SK-N-SH (cell line): Measurements from ENCODE around the gene ITPRIPL2. TPM values are rescaled to one million over a fixed set of nuclear protein-coding genes. Genes with fewer than 3 reads are reported as not detected.

Experiments used
- CTCF ChIA-PET: fragments of 300-600, 350-600 bp; formaldehyde crosslinking; extraction: SDS; loops from one replicate; lab custom pipeline; 2021; lab: Yijun Ruan, JAX
- POLR2A ChIA-PET: fragments of 350-600 bp; sonication (Branson Sonifier 250); formaldehyde crosslinking; extraction: SDS; loops from one replicate; lab custom pipeline; 2020; ENCODE audit warnings: antibody characterized with exemption, inconsistent platforms; lab: Yijun Ruan, JAX
- DNase-seq: peaks from one replicate; pipeline ENCODE4 v3.0.0; 2012
- H2AFZ ChIP-seq: fragments of 200-600 bp; sonication (generic); 2 replicates; pipeline ENCODE4 v1.8.1; 2016; ENCODE audit warnings: antibody characterized with exemption, mild to moderate bottlenecking, low read depth
- H3F3A ChIP-seq: fragments of 200-600 bp; sonication (generic); replicated peaks from 2 replicates; pipeline ENCODE3; 2016; ENCODE audit warnings: antibody characterized with exemption, mild to moderate bottlenecking; ENCODE audit not compliant: insufficient read depth
- H3K27ac ChIP-seq, 2 experiments: fragments of 200-500 bp in 1 of 2; fragments of 200-600 bp in 1 of 2; sonication (Bioruptor generic) in 1 of 2; sonication (generic), shearing (Covaris generic) in 1 of 2; 2 replicates each; pipeline versions ENCODE4 v1.5.1 to v1.6.1; 2014 to 2016; ENCODE audit warnings: low read depth in 2 of 2, inconsistent platforms in 1 of 2, low read length in 1 of 2, mild to moderate bottlenecking in 1 of 2, mixed read lengths in 1 of 2
- H3K27me3 ChIP-seq: fragments of 200-600 bp; sonication (generic), shearing (Covaris generic); 2 replicates; pipeline ENCODE4 v1.6.1; 2016; ENCODE audit warnings: mixed run types; ENCODE audit not compliant: insufficient read depth
- H3K36me3 ChIP-seq, 2 experiments: fragments of 200-500 bp in 1 of 2; fragments of 200-600 bp in 1 of 2; sonication (Bioruptor generic) in 1 of 2; sonication (generic) in 1 of 2; replicated peaks in 1 of 2; 2 replicates each; pipeline versions ENCODE3 to v1.5.1; 2014 to 2016; ENCODE audit warnings: low read length in 1 of 2, mild to moderate bottlenecking in 1 of 2; ENCODE audit not compliant: insufficient read depth in 2 of 2, control insufficient read depth in 1 of 2
- H3K4me1 ChIP-seq, 2 experiments: fragments of 200-500 bp in 1 of 2; fragments of 200-600 bp in 1 of 2; sonication (Bioruptor generic) in 1 of 2; sonication (generic), shearing (Covaris generic) in 1 of 2; 2 replicates each; pipeline versions ENCODE4 v1.5.1 to v1.6.1; 2014 to 2016; ENCODE audit warnings: low read depth in 1 of 2, low read length in 1 of 2, mixed run types in 1 of 2; ENCODE audit not compliant: insufficient read depth in 2 of 2, control insufficient read depth in 1 of 2
- H3K4me2 ChIP-seq: fragments of 200-600 bp; sonication (generic), shearing (Covaris generic); 2 replicates; pipeline ENCODE4 v1.6.1; 2017; ENCODE audit warnings: mixed run types
- H3K4me3 ChIP-seq, 2 experiments: fragments of 200-500 bp in 1 of 2; fragments of 200-600 bp in 1 of 2; sonication (Bioruptor generic) in 1 of 2; sonication (generic), shearing (Covaris generic) in 1 of 2; 2 replicates each; pipeline versions ENCODE4 v1.5.1 to v1.8.1; 2014 to 2016; ENCODE audit warnings: low read depth in 2 of 2, inconsistent platforms in 1 of 2, low read length in 1 of 2, mild to moderate bottlenecking in 1 of 2, mixed read lengths in 1 of 2, moderate library complexity in 1 of 2
- H3K79me2 ChIP-seq: fragments of 200-600 bp; sonication (generic); 2 replicates; pipeline ENCODE4 v1.8.1; 2017; ENCODE audit warnings: mild to moderate bottlenecking; ENCODE audit not compliant: insufficient read depth
- H3K9ac ChIP-seq: fragments of 200-600 bp; sonication (generic); 2 replicates; pipeline ENCODE4 v1.6.1; 2017; ENCODE audit warnings: mixed run types
- H3K9me2 ChIP-seq: fragments of 200-600 bp; sonication (generic); 2 replicates; pipeline ENCODE4 v1.6.1; 2017; ENCODE audit warnings: mixed run types
- H3K9me3 ChIP-seq: fragments of 200-600 bp; sonication (generic); 2 replicates; pipeline ENCODE4 v1.6.1; 2017; ENCODE audit warnings: mixed run types, mild to moderate bottlenecking, moderate library complexity
- H4K20me1 ChIP-seq: fragments of 200-600 bp; sonication (generic); 2 replicates; pipeline ENCODE4 v1.6.1; 2017; ENCODE audit warnings: mild to moderate bottlenecking, mixed run types; ENCODE audit not compliant: insufficient read depth
- CHD2 ChIP-seq: fragments of 150-350 bp; IDR thresholded peaks from 2 replicates; pipeline ENCODE4 v1.6.1; 2018; ENCODE audit warnings: low read length; ENCODE audit not compliant: partially characterized antibody
- ELF1 ChIP-seq: IDR thresholded peaks from 2 replicates; pipeline ENCODE4 v1.4.0; 2012
- EP300 ChIP-seq, 2 experiments: IDR thresholded peaks; 2 replicates each; pipeline versions ENCODE4 v1.4.0 to v1.6.1; 2012; ENCODE audit warnings: borderline replicate concordance in 1 of 2, low read depth in 1 of 2, low read length in 1 of 2
- FOXJ3 ChIP-seq: sonication (generic); formaldehyde crosslinking; IDR thresholded peaks from 2 replicates; pipeline ENCODE4 v1.5.1; 2020; ENCODE audit warnings: mild to moderate bottlenecking, missing genetic modification reagents
- FOXM1 ChIP-seq: IDR thresholded peaks from 2 replicates; pipeline ENCODE4 v1.4.0; 2012; ENCODE audit warnings: low read depth, mild to moderate bottlenecking
- GATA2 ChIP-seq: sonication (generic); formaldehyde crosslinking; IDR thresholded peaks from 2 replicates; pipeline ENCODE4 v1.5.0; 2020; ENCODE audit warnings: mild to moderate bottlenecking, missing genetic modification reagents
- JUND ChIP-seq: IDR thresholded peaks from 2 replicates; pipeline ENCODE4 v1.4.0; 2012
- MEF2A ChIP-seq: IDR thresholded peaks from 2 replicates; pipeline ENCODE4 v1.4.0; 2012; ENCODE audit warnings: low read depth, borderline replicate concordance
- MXI1 ChIP-seq: IDR thresholded peaks from 2 replicates; pipeline ENCODE4 v1.6.1; 2012; ENCODE audit warnings: mild to moderate bottlenecking, low read depth, low read length, improper control_type of control experiment
- PBX3 ChIP-seq: IDR thresholded peaks from 2 replicates; pipeline ENCODE4; 2012
- POLR2AphosphoS5 ChIP-seq: IDR thresholded peaks from 2 replicates; pipeline ENCODE4 v1.6.1; 2012; ENCODE audit warnings: low read depth, low read length
- RCOR1 ChIP-seq: fragments of 150-350 bp; IDR thresholded peaks from 2 replicates; pipeline ENCODE4 v1.6.1; 2017; ENCODE audit warnings: antibody characterized with exemption, low read length
- RXRA ChIP-seq: IDR thresholded peaks from 2 replicates; pipeline ENCODE4 v1.4.0; 2012; ENCODE audit warnings: low read depth, mild to moderate bottlenecking, borderline replicate concordance
- SMC3 ChIP-seq: IDR thresholded peaks from 2 replicates; pipeline ENCODE4 v1.6.1; 2012; ENCODE audit warnings: low read depth, low read length, improper control_type of control experiment
- USF1 ChIP-seq: IDR thresholded peaks from 2 replicates; pipeline ENCODE4 v1.4.0; 2012; ENCODE audit warnings: low read depth, borderline replicate concordance
- WGBS: methylation state at CpG from one replicate; pipeline ENCODE4 v1.1.6; 2017; ENCODE audit warnings: low lambda C conversion rate; 5-methylcytosine and 5-hydroxymethylcytosine counted together
- polyA plus RNA-seq, 3 experiments: library from polyadenylated mRNA; depleted of rRNA; stranded (reverse); fragments of >200 nt; gene quantifications; 2 replicates each; pipeline ENCODE4 v1.2.3, GENCODE V29; 2012
- TF ChIP-seq, protein P1 (sequence below): fragments of 200-600 bp; sonication (generic); IDR thresholded peaks from 2 replicates; pipeline ENCODE4 v1.6.1; 2017; ENCODE audit warnings: antibody characterized with exemption, mild to moderate bottlenecking, moderate library complexity
- TF ChIP-seq, protein P2 (sequence below): fragments of 150-350 bp; IDR thresholded peaks from 2 replicates; pipeline ENCODE4 v1.6.1; 2017; ENCODE audit warnings: antibody characterized with exemption, low read length, low read depth, borderline replicate concordance

ITPRIPL2 gene
- polyA plus RNA-seq, 1 of the 3 experiments (the other 2 are of a cell fraction), result 4.3 TPM

DNA sequence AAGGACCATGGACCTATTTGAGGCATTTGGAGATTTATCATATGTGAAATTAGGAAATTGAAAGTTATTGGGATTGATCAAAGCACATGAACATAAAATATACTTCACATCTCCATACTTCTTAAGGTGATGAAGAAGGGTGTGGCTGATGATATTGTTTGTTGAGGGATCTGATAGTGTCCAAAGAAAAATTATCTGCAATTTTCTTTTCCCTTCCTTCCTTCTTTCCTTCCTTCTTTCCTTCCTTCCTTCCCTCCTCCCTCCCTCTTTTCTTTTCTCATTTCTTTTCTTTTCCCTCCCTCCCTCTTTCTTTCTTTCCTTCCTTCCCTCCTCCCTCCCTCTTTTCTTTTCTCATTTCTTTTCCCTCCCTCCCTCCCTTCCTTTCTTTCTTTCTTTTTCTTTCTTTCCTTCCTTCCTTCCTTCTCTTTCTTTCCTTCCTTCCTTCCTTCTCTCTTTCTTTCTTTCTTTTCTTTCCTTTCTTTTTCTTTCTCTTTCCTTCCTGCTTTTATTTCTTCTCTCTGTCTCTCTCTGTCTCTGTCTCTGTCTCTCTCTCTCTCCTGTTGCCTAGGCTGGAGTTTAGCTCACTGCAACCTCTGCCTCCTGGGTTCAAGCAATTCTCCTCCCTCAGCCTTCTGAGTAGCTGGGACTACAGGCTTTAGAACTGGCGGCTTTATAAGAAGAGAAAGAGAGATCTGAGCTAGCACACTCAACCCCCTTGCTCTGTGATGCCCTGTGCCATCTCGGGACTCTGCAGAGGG is 20.9 kb upstream of the ITPRIPL2 start:
- ChIA-PET CTCF (no interaction called here), POLR2A (no interaction called here)
- Histone ChIP-seq H3K4me3 (no peak overlapping the region), H3K36me3 (no peaks in the 10 kb centered on the region), H3K27me3 (no peaks in the 10 kb centered on the region; the same call in 1 of the 2 replicates), H3K4me1 (no peaks in the 10 kb centered on the region), H3K79me2 (no peaks in the 10 kb centered on the region), H4K20me1 (no peaks in the 10 kb centered on the region), H3K9me3 (no peaks in the 10 kb centered on the region), H2AFZ (no peak overlapping the region), H3K4me2 (no peak overlapping the region), H3K9me2 (no peaks in the 10 kb centered on the region), H3K27ac (no peak overlapping the region), H3K9ac (no peak overlapping the region), H3F3A (no peaks in the 10 kb centered on the region)
- DNase-seq, result no peak
- WGBS, result 49% methylated on average over 2 of the region's 2 CpGs
- TF ChIP-seq SMC3 (no peak), CHD2 (no peak), FOXJ3 (CRISPR knock-in tag) (no peak), MEF2A (no peak), USF1 (no peak), PBX3 (no peak), ELF1 (no peak)
- TF ChIP-seq, protein P1, sequence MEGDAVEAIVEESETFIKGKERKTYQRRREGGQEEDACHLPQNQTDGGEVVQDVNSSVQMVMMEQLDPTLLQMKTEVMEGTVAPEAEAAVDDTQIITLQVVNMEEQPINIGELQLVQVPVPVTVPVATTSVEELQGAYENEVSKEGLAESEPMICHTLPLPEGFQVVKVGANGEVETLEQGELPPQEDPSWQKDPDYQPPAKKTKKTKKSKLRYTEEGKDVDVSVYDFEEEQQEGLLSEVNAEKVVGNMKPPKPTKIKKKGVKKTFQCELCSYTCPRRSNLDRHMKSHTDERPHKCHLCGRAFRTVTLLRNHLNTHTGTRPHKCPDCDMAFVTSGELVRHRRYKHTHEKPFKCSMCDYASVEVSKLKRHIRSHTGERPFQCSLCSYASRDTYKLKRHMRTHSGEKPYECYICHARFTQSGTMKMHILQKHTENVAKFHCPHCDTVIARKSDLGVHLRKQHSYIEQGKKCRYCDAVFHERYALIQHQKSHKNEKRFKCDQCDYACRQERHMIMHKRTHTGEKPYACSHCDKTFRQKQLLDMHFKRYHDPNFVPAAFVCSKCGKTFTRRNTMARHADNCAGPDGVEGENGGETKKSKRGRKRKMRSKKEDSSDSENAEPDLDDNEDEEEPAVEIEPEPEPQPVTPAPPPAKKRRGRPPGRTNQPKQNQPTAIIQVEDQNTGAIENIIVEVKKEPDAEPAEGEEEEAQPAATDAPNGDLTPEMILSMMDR, result no peak

DNA sequence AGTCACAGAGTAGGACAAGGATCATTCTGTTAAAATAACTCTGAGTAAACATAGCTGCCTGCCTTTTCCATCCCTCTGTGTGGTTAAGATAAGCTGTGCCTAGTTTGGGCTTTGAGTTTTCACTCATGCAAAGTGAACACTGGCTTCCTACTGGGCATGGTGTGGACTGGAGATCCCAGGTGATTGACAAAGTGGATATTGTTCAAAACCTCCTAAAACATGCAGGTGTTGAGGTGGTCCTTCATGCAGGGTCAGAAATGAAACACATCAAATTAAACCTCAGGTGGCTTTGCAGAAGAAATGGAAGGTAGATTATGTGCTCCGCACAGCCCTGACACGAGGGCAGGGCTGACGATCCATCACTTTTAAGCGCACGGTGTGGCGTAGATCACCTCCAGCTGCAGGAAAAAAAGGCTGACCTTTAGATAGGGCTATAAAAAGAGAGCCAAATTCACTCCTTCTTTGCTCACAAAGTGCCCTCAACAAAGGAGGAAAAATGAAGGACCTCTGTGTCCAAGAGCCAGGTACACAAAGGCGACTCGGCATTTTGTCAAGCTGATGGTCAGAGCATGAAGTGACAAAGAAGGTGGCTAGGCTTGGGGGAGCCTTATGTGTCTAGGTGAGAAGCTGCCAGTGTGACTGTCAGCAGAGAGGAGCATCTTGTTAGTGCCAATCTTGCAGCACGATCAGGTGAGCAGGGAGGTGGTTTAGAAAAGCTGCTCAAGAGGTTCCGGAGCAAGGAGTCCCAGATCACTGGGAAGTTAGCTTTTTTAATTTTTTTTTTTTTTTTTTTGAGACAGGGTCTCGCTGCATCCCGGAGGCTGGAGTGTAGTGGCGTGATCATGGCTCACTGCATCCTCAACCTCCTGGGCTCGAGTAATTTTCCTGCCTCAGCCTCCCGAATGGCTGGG is 19.9 kb upstream of the ITPRIPL2 start:
- no peaks in the 10 kb centered on the region for H3K9me2 ChIP-seq
- no peak overlapping the region for H3K27ac ChIP-seq
- POLR2A ChIA-PET, result interaction anchor here (0.6 kb wide), 1 partner anchor 43 kb away, joined by 3 read pairs; no protein-coding TSS in a partner anchor
- 83% methylated on average over 15 of the region's 15 CpGs for WGBS
- DNase-seq, result no peak
- no peaks in the 10 kb centered on the region; the same call in 1 of the 2 replicates for H3K27me3 ChIP-seq
- H3K9ac ChIP-seq, result no peak overlapping the region
- no peak overlapping the region for H3K4me2 ChIP-seq
- H3K4me1 ChIP-seq, result no peaks in the 10 kb centered on the region
- H3K4me3 ChIP-seq, result no peak overlapping the region
- no peaks in the 10 kb centered on the region for H4K20me1 ChIP-seq
- no peaks in the 10 kb centered on the region for H3F3A ChIP-seq
- H3K36me3 ChIP-seq, result no peaks in the 10 kb centered on the region
- TF ChIP-seq EP300 (IDR thresholded peaks at IDR 0.05; ENCODE audit: borderline replicate concordance in 1 of 2, low read depth in 1 of 2, low read length in 1 of 2), result no peak
- TF ChIP-seq GATA2 (CRISPR knock-in tag), result no peak
- TF ChIP-seq RCOR1, result no peak
- no peak for TF ChIP-seq JUND
- no peak for TF ChIP-seq POLR2AphosphoS5
- no peak for TF ChIP-seq USF1
- TF ChIP-seq, protein P2, sequence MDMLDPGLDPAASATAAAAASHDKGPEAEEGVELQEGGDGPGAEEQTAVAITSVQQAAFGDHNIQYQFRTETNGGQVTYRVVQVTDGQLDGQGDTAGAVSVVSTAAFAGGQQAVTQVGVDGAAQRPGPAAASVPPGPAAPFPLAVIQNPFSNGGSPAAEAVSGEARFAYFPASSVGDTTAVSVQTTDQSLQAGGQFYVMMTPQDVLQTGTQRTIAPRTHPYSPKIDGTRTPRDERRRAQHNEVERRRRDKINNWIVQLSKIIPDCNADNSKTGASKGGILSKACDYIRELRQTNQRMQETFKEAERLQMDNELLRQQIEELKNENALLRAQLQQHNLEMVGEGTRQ, result no peak
- TF ChIP-seq RXRA, result no peak
- no peak for TF ChIP-seq FOXM1
- no peak for TF ChIP-seq MXI1
- H3K79me2 ChIP-seq, result no peaks in the 10 kb centered on the region
- H2AFZ ChIP-seq, result no peak overlapping the region
- CTCF ChIA-PET, result interaction anchor here (1.2 to 2.8 kb wide), 4 partner anchors 7 to 282 kb away, joined by 4 to 28 read pairs (median 5); no protein-coding TSS in a partner anchor
- no peaks in the 10 kb centered on the region for H3K9me3 ChIP-seq
